HCEC 1CT (cell line): ENCODE data around the gene CD40.

Source experiments
- DNase-seq: peaks from one replicate; pipeline ENCODE4 v3.0.0-alpha.2; 2017

CD40 gene

DNA sequence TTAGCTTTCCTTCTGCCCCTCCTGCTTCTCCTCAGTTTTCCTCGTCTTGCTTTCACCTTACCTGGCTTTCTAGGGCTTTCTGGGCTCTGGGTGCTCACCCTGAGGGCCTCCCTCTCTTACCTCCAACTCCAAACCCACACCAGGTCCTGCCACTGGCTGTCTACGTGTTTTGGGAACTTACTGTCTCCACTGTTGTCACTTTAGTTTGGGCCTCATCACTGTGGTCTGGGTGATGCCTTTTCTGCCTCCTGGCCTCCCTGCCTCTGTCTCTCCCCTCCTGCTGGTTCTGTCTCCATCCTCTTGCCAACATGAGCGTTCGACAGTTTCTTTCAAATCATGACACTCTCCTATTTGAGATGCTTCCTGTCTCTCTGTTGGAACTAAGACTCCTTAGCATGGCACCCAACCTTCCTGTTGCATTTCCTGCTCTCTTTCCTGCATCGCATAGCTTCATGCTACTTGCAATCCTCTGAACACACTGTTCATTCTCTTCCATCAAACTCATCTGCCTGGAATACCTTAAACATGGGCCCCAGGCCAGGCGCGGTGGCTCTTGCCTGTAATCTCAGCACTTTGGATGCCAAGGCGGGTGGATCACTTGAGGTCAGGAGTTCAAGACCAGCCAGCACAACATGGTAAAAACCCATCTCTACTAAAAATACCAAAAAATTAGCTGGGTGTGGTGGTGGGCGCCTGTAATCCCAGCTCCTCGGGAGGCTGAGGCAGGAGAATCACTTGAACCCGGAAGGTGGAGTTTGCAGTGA lies 5.5 kb downstream of the CD40 start:
- no peak for DNase-seq

DNA sequence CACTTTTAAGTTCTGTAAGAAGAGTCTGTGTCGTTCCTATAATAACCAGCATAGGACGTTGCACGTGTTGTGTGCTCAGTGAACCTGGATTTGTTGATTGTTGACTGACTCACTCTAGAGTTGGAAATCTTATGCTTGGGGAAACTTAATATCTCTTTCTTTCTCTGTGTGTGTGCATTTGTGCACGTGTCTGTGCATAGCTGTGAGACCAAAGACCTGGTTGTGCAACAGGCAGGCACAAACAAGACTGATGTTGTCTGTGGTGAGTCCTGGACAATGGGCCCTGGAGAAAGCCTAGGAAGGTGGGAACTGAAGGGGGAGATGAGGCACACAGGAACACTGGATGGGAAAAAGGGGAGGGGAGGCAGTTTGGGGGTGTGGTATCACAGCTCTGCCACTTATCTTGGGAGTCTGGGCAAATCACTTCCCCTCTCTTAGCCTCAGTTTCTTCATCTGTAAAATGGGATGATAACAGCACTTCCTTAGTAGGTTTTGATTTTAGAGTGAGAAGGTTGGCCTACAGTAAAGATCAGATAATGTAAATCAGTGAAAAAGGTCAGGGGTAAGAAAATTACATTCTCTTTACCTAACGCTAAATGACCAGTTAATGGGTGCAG lies 8.4 kb downstream of the CD40 start:
- DNase-seq = no peak

DNA sequence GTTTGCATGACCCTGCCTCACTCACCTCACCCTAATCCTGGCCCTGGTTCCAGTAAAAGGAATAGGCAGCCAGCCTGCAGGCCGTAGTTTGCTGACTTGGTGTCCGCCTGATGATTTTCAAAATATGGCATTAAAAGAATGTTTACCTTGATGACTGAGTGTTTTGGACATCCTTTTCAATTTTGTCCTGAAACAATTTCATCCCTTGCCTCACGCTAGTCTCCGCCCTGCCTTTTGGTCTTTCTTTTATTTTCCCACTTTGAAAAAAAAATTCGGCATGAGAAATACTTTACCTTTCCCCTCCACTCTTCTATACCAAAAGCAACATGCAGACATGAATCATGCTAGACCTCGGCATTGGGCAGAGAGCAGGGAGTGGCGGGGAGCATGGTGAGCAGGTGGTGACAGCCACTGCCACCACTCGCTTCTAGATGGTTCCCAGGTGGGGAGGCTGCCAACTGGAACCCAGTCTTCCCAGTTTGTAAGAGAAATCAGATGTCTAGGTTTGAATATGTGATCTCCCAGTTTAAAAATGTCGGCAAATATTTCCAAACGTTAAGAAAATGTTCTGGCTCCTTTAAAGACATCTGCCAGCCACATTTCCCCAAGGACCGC lies 9.4 kb downstream of the CD40 start:
- DNase-seq = no peak

DNA sequence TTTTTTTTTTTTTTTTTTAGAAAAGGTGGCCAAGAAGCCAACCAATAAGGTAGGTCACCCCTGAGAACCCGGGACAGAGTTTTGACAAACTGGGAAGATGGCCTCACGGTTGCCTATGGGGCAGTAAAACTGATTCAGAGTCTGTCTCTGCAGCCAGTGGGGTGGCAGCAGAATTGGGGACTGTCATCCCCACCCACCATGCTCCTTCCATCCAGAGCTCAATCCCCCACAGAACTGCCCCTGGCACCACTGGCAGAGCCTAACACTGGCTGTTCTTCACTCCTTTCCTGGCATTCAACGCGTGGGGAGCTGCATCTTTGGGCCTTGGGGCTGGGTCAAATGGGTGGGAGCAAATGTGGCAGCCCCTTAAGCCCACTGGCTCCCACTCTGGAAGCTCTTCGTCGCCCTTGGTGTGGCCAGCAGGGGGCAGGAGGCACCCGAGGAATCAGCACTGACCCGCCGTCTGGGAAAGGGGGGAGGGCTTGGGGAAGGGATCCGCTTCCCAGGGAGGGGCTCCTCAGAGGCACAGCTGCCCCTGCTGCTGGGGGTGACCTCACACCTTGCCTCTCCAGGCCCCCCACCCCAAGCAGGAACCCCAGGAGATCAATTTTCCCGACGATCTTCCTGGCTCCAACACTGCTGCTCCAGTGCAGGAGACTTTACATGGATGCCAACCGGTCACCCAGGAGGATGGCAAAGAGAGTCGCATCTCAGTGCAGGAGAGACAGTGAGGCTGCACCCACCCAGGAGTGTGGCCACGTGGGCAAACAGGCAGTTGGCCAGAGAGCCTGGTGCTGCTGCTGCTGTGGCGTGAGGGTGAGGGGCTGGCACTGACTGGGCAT lies 10.4 kb downstream of the CD40 start:
- no peak for DNase-seq

DNA sequence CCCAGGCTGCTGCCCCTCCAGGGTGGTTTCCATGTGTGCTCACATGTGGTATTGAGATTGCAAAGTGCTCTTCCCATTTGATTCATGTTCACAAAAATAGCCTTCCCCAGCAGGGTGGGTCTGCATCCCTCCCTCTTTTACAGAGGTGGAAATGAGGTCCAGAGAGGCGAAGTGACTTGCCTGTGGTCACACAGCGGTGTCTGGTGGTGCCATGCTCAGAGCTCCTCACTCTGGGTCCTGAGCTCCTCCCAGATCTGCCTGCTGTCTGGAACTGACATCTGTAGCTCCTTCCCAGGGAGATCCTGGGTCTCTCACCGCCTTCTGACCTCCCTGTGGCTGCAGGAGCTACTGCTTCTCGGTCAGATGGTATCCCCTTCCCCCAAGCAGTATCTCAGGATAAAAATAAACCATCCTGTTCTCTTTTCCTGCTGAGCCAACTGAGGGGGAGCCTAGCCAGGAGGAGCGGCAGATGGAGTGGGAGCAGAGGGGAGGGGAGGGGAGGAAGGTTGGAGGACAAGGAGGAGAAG lies 11.9 kb downstream of the CD40 start:
- DNase-seq = no peak

DNA sequence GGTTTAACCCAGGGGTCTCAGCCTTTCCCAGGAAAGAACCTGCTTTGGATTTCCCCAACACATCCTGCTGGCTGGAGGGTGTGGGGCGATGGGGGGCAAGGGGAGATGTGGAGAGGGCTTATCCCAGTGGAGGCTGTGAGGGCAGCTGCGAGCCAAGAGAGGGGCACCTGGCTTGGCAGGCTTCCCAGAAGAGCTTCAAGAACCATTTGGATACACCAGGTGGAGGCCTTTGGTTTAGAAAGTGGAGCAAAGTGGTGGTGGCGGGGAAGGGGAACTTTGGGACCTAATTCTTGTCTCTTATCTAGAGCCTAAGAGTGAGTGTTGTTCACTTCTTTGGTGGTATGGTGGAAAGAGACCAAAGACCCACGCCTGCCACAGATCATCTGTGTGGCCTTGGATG lies 12.4 kb downstream of the CD40 start:
- DNase-seq = no peak

DNA sequence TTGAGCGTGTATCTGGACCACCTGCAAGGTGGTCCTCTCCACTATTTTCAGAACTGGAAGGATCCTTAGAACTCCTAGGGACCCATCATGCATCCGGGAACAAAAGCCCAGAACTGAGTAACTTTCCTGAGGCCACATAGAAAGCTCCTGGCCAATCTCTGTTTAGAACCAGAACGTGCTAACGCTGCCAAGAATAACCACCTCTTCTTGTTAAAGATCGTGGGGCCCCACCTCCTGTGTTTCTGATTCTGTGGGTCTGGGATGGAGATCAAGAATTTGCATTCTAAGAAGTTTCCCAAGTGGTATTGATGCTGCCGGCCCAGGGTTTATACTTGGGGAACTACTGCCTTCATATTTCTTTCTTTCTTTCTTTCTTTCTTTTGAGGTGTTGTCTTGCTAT lies 13.3 kb downstream of the CD40 start:
- DNase-seq = no peak

DNA sequence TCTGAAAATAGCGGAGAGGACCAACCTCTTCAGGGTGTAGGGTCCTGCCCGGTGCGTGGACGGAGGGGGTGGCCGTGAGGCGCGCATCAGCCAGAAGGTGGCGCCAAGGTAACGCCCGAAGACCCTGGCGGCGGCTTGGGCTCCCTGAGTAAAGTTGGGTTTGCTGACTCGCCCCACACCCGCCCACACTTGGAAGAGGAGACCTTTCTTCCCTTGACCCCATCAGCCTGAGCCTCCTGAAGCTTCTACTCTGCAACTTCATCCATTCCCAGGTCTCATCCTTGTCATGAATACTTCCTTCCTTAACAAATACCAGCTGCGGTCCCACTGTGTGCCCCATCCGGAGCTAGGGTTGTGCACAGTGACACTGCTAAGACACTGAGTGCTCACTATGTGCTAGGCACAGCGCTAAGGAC lies 14.6 kb downstream of the CD40 start:
- peak; percentile 50 for DNase-seq

DNA sequence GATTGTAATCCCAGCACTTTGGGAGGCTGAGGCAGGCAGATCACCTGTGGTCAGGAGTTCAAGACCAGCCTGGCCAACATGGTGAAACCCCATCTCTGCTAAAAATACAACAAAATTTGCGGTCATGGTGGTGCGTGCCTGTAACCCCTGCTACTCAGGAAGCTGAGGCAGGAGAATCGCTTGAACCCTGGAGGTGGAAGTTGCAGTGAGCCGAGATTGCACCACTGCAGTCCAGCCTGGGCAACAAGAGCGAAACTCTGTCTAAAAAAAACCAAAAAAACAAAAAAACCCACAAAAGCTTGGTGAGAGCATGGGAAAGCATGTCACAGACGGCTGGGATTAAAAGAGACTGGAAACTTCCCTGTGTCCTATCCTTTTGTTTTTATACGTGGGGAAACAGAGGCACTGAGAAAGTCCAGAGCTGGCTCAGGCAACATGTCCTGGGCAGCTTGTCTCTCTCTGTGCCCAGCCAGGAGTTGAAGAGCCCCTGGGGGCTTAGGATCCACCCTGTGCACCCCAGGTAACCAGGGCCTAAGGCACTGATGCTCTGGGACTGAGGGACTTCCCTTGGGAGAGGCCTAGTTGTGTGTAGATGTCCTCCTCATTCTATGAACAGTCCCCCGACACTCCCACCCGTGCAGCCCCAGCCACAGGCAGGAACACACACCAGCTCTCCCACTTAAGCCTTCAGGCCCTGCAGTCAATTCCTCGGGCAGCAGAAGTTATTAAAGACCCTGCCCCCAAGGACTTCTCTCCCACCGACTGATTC lies 16.0 kb downstream of the CD40 start:
- DNase-seq = no peak

DNA sequence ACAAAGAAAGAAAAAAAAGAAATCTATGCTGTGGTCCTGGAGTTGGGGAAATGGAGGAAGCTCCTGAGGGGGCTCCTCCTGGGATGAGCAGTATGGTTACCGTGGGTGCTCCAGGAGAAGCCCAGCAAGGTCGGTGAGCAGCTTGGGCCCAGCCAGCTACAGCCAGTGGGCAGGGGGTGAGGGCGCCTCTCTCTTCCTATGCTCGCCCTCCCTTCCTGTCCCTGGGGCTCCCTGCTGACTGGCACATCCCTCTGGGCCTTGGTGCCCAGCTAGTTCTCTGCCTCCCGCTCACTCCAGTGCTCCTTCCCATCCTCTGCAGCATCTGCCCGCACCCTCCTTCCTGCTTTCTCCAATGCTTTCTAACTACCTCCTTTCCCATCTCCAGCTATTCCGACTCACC lies 16.6 kb downstream of the CD40 start:
- no peak for DNase-seq

DNA sequence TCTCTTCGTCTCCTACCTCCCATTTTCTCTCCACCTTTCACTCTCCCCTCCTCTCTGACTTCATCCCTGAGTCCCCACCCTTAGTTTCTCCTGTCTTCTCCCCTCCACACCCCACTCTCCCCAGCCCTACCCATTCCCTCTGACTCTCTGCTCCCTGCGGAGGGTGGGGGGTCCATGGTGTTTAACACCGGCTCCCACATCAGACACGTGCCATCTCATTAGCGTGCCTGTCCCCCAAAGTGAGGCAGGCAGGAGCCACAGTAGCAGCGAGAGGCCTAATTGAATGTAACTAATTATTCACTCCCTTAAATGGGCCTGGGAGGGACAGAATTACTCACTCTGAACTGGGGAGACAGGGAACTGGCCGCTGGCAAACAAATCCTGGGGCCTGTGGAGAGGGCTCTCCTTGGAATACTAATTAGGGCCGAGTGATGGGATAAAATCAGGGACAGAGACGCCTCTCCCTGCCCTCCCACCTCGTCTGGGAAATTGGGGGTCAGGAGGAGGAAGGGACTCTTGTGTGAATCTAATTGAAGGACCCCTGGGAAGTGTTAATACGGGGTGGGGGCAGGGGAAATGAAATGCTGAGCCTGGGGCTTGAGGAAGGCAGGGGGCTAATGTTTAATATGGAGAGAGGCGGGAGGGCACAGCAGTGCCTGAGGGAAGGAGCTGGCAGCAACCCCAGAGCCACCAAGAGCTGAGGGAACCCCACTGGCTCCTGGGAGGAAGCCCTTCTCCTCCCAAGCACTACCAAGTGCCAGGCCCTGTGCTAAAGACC lies 17.9 kb downstream of the CD40 start:
- DNase-seq = no peak

DNA sequence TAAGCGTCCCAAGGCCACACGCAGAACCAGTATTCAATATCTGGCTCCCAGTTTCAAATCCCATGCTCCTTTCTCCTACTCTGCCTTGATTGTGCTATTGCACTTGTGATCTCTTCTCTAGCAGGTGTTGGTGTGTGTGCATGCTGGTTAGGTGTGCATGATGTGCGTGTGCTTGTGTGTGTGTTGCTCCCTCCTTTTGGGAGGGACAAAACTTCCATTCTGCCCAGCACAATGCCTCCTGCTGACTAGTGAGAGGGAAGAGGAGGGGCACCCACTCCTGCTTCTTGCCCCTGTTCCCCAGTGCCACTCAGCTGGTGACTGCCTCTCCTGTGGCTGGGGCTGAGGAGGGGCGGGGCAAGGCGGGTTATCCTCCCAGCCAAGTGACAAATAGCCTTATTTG lies 19.7 kb downstream of the CD40 start:
- DNase-seq = no peak

DNA sequence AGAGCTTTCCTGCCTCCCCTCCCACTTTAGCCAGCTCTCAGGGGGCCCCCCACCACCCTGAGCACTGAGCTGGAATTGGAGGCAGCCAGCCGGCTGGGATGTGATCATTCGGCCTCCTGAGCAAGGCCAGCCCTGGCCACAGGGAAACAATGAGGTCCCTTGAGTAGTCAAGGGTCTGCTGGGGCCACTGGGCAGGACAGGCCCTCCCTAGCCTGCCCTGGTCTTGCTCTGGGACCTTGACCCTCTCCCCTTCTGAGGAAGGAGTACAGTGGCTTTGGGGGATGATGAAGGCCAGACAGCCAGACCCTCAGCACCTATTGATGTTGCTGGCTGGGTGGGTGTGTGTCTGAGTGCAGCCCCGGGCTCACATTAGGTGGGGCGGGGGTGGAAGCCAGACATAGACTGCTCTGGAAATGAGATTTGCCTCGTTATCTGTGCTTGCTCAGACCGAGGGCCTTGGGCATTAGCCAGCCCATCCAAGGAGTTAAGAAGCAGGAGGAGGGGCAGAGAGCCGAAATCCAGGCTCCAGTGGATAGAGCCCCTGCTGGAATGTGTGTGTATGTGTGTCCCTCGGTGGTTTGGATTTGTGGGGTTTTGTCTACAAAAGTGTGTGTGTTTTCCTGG lies 21.3 kb downstream of the CD40 start:
- DNase-seq = no peak

DNA sequence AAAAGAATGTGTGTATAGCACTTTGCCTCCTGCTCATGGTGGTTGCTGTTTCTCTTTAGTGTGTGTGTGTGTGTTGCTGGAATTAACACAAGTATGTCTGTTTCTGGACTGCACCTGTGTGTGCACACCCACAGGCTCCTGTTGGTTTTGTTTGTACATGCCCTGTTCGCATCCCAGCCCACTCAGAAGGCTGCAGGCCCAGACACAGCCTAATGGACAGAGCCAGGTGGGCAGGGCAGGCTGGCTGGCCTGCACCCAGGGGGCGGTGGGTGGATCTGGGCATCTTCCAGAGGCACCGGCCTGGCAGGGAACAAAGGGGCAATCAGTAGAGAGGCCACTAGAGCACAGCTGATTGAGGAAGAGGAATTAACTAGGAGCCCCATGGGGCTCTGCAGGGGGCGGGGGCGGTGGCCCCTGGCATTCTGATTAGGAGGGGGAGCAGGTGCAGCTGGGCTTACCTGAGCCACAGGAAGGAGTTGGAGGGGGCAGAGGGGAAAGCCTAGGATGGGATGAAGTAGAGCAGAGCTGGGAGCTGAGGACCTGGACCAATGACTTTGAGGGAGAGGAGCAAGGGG lies 21.9 kb downstream of the CD40 start:
- no peak for DNase-seq

DNA sequence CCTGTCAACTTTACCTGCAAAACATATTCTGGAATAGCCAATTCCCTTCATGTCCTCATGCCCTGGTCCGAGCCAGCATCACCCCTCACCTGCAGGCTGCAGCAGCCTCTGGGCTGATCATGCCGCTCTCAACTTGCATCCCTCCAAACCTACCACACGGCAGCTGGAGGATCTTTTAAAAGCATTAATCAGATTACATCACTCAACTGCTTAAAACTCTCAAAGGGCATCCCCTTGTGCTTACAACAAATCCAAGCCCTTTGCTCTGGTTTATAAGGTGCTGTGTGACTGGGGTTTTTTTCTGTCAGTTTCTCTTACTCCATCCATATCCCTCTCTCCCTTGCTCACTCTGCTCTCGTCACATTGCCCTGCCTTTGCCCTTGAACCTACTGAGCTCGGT lies 24.0 kb downstream of the CD40 start:
- no peak for DNase-seq

DNA sequence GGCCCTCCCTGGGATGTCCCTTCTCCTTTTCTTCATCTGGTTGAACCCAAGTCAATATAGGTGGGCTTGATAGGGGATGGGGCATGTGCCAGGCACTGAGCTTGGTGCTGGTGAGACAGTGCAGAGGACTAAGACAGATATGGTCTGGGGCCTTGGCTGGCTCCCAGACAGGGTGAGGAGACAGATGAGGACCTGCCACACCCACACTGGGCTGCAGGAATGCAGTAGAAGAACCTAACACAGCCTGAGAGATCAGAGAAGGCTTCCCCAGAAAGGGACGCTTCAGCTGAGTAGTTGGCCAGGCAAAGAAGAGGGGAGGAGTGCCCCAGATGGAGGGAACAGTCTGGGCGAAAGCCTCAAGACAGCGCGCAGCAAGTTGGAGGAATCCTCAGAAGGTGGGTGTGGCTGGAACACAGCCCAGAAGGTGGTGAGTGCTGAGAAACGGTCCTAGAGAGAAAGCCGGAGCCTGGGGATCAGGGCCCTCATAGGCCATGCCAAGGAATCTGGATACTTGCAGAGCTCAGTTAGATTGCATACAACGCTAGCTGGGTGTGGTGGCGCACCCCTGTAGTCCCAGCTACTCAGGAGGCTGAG lies 26.4 kb downstream of the CD40 start:
- no peak for DNase-seq

DNA sequence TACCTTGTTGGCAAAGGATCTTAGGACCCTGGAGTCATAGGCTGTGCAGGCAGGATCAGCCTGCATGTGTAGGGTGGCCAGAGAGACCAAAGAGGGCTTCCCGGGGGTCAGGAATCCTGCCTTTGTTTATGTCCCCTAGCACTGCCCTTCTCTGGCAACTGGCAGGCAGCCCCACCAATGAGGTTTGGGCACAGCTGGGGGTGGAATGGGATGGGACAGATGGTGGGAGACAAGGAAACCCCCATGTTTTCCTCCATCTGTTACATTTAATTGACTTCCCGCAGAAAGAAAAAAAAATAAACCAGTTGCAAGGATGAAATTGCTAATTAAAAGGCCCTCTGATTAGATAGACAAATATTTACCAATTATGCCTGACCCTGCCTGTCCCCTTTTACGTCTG lies 27.6 kb downstream of the CD40 start:
- no peak for DNase-seq

DNA sequence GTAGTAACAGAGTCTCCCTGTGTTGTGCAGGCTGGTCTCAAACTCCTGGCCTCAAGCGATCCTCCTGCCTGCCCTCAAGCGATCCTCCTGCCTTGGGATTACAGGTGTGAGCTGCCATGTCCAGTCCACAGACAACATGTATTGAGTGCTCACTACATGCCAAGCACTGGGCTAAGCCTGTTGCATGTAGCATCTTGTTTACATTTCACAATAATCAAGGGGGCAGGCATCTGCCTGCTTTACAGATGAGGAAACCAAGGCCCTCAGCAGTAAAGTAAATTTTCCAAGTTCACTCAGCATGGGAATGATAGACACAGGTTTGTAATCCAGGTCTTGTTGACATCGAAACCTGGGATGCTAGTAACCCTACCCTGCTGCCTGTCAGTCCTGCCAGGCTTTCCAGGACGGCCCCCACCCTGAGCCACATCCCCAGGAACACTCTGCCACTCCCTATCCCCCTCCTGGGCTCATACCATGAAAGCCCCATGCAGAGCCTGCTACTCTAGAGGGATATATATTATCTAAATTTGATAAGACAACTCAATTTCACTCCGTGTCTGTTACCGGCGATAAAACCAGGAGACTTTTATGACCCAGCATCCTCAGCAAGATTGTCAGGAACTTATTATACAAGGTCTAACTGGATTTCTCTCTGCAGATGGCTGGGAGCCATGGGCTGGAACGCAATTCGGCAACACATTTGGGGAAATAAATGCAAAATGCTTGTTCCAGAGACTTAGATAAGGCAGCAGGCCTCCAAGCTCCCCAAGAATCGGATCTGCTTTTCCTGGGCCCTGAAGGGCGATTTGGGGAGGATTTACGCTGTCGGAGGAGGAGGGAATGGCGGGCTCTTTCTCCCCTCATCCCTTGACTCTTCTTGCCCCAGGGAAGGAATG lies 30.4 kb downstream of the CD40 start:
- no peak for DNase-seq

DNA sequence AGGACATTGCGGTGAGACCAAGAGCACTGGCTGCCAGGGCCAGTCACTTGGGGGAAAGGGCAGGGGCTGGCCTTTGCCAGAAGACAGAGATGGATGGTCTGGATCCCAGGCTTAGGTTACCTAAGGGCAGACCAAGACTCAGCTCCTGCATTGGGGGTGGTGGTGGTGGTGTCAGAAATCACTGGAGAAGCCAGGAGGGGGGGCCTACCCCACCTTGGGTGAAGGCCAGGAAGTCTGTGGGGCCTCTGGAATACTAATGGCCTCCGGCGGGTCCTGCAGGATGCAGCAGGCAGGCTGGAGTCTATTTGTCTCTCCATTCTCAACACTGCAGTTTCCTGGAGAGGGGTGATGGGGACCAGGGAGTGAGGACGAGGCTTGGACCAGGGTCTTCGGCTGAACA lies 32.8 kb downstream of the CD40 start:
- DNase-seq = no peak
